ENCODE data around the gene CGB8.

CGB8 gene

GRCh38 chr19:49006905-49007304, 42.0 kb downstream of the CGB8 start:
- DNase-seq (ENCODE audit: low read depth in 2 of 2) = no peak
- no peak for TF ChIP-seq CTCF (IDR thresholded peaks at IDR 0.05; ENCODE audit: low read depth, low read length)
- no peak overlapping the region for H3K4me3 ChIP-seq (replicated peaks in 1 of 2; ENCODE audit: low read depth in 2 of 2, low read length in 2 of 2)

GRCh38 chr19:49004964-49005614, 43.8 kb downstream of the CGB8 start:
- no peak for DNase-seq (ENCODE audit: low read depth in 2 of 2)
- TF ChIP-seq CTCF (IDR thresholded peaks at IDR 0.05; ENCODE audit: low read depth, low read length) = no peak
- no peak overlapping the region for H3K4me3 ChIP-seq (replicated peaks in 1 of 2; ENCODE audit: low read depth in 2 of 2, low read length in 2 of 2)

GRCh38 chr19:49004133-49004532, 44.8 kb downstream of the CGB8 start:
- no peak overlapping the region for H3K4me3 ChIP-seq (replicated peaks in 1 of 2; ENCODE audit: low read depth in 2 of 2, low read length in 2 of 2)
- TF ChIP-seq CTCF (IDR thresholded peaks at IDR 0.05; ENCODE audit: low read depth, low read length) = no peak
- no peak for DNase-seq (ENCODE audit: low read depth in 2 of 2)

GRCh38 chr19:48999481-49000325, 49.2 kb downstream of the CGB8 start:
- no peak overlapping the region for H3K4me3 ChIP-seq (replicated peaks in 1 of 2; ENCODE audit: low read depth in 2 of 2, low read length in 2 of 2)
- peak; percentile 87 for TF ChIP-seq CTCF (IDR thresholded peaks at IDR 0.05; ENCODE audit: low read depth, low read length)
- DNase-seq (ENCODE audit: low read depth in 2 of 2) = peak; percentile 81

- peak; percentile 69 for TF ChIP-seq CTCF (IDR thresholded peaks at IDR 0.05; ENCODE audit: low read depth, low read length)
- no peak overlapping the region for H3K4me3 ChIP-seq (replicated peaks in 1 of 2; ENCODE audit: low read depth in 2 of 2, low read length in 2 of 2)
- peak; percentile 64 to 76 for DNase-seq (ENCODE audit: low read depth in 2 of 2)
Measured at GRCh38 chr19:48997972-48998371, 50.9 kb downstream of the CGB8 start.
